22Rv1 (cell line): ENCODE measurements around the gene ACOD1.

Experiments used
- CTCF ChIP-seq: fragments of 450-650 bp; IDR thresholded peaks from 2 replicates; pipeline ENCODE4 v1.5.1; 2017; ENCODE audit warnings: mild to moderate bottlenecking
- ZFX ChIP-seq: fragments of 450-650 bp; IDR thresholded peaks from 2 replicates; pipeline ENCODE4 v1.6.1; 2017; ENCODE audit warnings: antibody characterized with exemption, borderline replicate concordance

- TF ChIP-seq CTCF: no peak
- TF ChIP-seq ZFX: no peak
Observed at GRCh38 chr13:76971215-76971614, 22.9 kb downstream of the ACOD1 start.
